Osteocyte (in vitro differentiated cells): ENCODE measurements around the gene JADE1. TPM values are rescaled to one million over a fixed set of nuclear protein-coding genes. Genes with fewer than 3 reads are reported as not detected.
A peak's percentile ranks its signal among the peaks of the same experiment; 100 is the strongest.

ENCODE experiments used
- DNase-seq: peaks from one replicate; pipeline ENCODE4 v3.0.0; 2021; ENCODE audit warnings: mixed read lengths; ENCODE audit not compliant: unreplicated experiment; ENCODE audit errors: extremely low spot score
- H3K27ac Mint-ChIP-seq: one replicate; pipeline ENCODE4 v1.8.0; 2021; ENCODE audit warnings: mild to moderate bottlenecking, mixed read lengths; ENCODE audit not compliant: unreplicated experiment
- H3K27me3 Mint-ChIP-seq: one replicate; pipeline ENCODE4 v1.8.0; 2021; ENCODE audit warnings: mixed read lengths; ENCODE audit not compliant: unreplicated experiment
- H3K36me3 Mint-ChIP-seq: one replicate; pipeline ENCODE4 v1.8.0; 2021; ENCODE audit warnings: mixed read lengths; ENCODE audit not compliant: unreplicated experiment
- H3K4me1 Mint-ChIP-seq: one replicate; pipeline ENCODE4 v1.8.0; 2021; ENCODE audit warnings: mixed read lengths; ENCODE audit not compliant: unreplicated experiment
- H3K4me3 Mint-ChIP-seq: one replicate; pipeline ENCODE4 v1.8.0; 2021; ENCODE audit warnings: mild to moderate bottlenecking, moderate library complexity, mixed read lengths; ENCODE audit not compliant: unreplicated experiment
- H3K9me3 Mint-ChIP-seq: one replicate; pipeline ENCODE4 v1.8.0; 2021; ENCODE audit warnings: mixed read lengths; ENCODE audit not compliant: unreplicated experiment
- total RNA-seq: library from RNA; stranded (reverse); gene quantifications from 2 replicates; pipeline ENCODE4 v1.2.1, GENCODE V29; 2021
- TF ChIP-seq, protein P1 (sequence below): fragments of 200-600 bp; sonication (generic); IDR thresholded peaks from 2 replicates; pipeline ENCODE4 v1.5.0; 2021; ENCODE audit warnings: antibody characterized with exemption, mild to moderate bottlenecking, moderate library complexity

JADE1 gene
- total RNA-seq, 1 donor from 2014 or later: 19.7 TPM

DNA sequence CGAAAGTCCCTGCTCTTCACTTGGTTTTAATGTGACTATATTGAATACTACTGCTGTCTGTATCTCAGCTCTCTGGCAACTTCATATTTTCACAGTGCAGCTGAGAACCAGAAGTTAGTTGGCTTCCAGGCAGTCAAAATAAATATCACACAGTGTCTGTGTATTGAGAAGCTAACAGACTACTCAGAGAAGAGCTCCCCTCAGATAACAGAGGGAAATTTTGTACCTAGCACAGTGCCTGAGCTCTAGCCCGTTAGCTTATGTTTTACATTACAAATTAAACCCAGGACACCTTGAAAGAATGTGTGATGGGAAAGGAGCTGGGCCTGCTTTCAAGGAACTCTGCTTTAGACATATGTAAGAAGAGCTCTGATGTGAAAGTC is 22.7 kb downstream of the JADE1 start:
- TF ChIP-seq, protein P1, sequence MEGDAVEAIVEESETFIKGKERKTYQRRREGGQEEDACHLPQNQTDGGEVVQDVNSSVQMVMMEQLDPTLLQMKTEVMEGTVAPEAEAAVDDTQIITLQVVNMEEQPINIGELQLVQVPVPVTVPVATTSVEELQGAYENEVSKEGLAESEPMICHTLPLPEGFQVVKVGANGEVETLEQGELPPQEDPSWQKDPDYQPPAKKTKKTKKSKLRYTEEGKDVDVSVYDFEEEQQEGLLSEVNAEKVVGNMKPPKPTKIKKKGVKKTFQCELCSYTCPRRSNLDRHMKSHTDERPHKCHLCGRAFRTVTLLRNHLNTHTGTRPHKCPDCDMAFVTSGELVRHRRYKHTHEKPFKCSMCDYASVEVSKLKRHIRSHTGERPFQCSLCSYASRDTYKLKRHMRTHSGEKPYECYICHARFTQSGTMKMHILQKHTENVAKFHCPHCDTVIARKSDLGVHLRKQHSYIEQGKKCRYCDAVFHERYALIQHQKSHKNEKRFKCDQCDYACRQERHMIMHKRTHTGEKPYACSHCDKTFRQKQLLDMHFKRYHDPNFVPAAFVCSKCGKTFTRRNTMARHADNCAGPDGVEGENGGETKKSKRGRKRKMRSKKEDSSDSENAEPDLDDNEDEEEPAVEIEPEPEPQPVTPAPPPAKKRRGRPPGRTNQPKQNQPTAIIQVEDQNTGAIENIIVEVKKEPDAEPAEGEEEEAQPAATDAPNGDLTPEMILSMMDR: no peak
- Mint-ChIP-seq H3K27me3 (no peaks in the 10 kb centered on the region), H3K27ac (peak overlapping the region; percentile 90), H3K4me3 (no peak overlapping the region), H3K36me3 (peaks cover 6% of the 10 kb centered on the region), H3K4me1 (peaks cover 37% of the 10 kb centered on the region), H3K9me3 (no peaks in the 10 kb centered on the region)
- no peak for DNase-seq

DNA sequence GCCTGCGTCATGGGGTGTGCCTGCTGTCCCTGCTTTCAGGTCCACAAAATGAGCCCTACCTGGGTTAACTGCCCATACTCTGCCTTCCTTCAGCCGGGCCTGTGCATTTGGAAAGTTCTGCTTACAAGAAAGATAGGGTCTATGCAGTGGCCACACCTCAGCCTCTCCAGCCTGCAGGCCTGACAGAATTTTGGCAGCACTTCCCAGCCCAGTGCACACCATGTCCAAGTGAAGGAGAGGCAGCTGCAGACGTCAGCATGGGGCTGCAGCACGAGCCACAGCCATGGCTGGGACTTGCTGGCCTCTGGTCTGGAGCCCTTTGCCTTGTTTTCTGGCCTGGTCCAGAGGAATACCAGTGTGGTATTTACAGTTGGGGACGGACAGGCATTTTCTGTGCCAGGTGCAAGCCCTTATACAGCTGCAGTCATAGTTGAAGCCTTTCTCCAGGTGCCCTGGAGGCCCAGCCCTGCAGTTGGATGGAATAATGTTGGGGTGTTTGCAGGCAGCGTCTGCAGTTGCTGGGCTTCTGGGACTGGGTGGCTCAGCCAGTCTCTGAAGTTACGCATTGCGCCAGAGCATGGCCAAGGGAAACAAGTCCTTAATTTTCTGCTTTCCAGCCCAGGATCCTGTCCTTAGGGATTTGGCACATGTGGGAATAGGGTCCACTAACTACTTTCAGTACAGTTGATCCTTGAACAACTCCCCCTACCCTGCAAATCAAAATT is 26.2 kb downstream of the JADE1 start:
- Mint-ChIP-seq H3K27me3 (no peaks in the 10 kb centered on the region), H3K27ac (no peak overlapping the region), H3K9me3 (no peaks in the 10 kb centered on the region), H3K36me3 (peaks cover 4% of the 10 kb centered on the region), H3K4me3 (no peak overlapping the region), H3K4me1 (peaks cover 29% of the 10 kb centered on the region)
- DNase-seq: no peak
- TF ChIP-seq, protein P1: no peak

DNA sequence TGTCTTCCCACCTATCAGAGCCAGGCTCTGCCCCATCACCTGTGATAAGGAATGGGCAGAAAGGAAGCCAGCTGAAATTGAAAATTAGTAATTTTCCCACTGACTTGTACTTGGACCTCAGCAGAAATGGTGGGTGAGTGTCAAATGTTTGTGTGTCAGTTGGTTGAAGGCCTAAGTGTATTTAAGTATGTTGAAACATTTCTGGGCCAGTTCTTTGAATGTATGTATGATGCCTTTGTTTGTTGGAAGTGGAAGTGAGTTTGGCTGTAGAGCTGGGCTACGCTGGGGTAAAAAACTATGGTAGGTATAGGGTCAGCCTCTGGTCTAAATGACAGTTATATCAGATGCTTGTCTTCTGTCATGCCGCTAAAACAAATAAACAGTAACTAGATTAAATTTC is 27.7 kb downstream of the JADE1 start:
- DNase-seq: no peak
- TF ChIP-seq, protein P1: no peak
- Mint-ChIP-seq H3K4me1 (peaks cover 16% of the 10 kb centered on the region), H3K4me3 (no peak overlapping the region), H3K27me3 (no peaks in the 10 kb centered on the region), H3K9me3 (no peaks in the 10 kb centered on the region), H3K36me3 (peaks cover 5% of the 10 kb centered on the region), H3K27ac (no peak overlapping the region)

DNA sequence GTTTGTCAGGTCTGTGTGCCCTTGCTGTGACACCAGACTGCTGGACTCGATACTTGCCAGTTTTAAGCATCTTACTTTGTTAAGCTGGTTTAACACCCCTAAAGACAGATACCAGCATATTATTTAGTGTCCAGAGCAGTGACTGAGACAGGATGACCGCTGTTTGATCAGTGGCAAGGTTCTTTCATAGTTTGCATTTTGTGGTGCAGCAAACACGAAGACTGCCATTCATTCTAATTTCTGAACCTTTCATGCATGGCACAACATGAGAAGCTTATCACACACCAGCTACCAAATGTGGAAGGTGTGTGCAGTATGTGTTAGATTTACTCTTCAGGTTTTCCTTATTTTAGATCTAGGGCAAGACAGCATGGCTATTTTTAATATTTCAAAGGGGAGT is 28.2 kb downstream of the JADE1 start:
- no peaks in the 10 kb centered on the region for H3K27me3 Mint-ChIP-seq
- no peak overlapping the region for H3K4me3 Mint-ChIP-seq
- no peak for DNase-seq
- peaks cover 11% of the 10 kb centered on the region for H3K4me1 Mint-ChIP-seq
- H3K27ac Mint-ChIP-seq: no peak overlapping the region
- peaks cover 9% of the 10 kb centered on the region for H3K36me3 Mint-ChIP-seq
- H3K9me3 Mint-ChIP-seq: no peaks in the 10 kb centered on the region
- TF ChIP-seq, protein P1: no peak

DNA sequence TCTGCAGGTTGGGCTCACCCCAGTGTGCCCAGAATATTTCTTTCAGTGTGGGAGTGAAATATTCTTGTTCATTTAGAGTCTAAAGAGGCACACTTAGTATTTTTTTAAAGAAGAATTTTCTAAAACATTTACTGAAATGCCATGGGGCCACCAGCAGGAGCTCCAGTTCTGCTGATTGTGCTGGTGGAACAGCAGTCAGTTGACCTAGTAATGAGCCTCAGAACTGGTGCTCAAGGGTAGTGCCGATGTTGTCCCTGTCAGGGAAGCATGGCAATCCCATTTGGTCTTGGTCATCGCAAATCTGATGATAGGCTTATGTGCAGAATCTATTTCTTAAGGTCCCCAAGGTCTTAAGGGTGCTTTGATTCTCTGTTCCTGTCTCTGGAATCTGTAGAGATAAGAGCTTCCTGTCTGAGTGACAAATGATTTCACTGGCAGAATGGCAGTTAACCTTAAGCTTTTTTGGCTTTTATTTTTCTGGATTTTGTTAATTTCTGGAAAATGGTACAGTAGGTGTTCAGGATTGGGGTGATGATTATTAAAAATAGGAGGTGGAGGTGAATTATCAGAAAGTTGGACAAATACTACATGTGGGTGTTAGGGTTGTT is 31.3 kb downstream of the JADE1 start:
- Mint-ChIP-seq H3K27ac (no peak overlapping the region), H3K9me3 (no peaks in the 10 kb centered on the region), H3K4me1 (peaks cover 28% of the 10 kb centered on the region), H3K36me3 (peaks cover 22% of the 10 kb centered on the region), H3K4me3 (no peak overlapping the region), H3K27me3 (no peaks in the 10 kb centered on the region)
- DNase-seq: no peak
- TF ChIP-seq, protein P1: no peak
